ENCODE measurements around the gene LCE3D. TPM values are rescaled to one million over a fixed set of nuclear protein-coding genes. Genes with fewer than 3 reads are reported as not detected.

The LCE3D gene
- not detected in 2 replicates for total RNA-seq

GRCh38 chr1:152580433-152580832, at the start of gene LCE3D:
TSS of gene LCE3D (minus strand) at chr1:152580516. CDS start at chr1:152579936, 580 bp downstream.

GRCh38 chr1:152622803-152623202, 42.5 kb upstream of the LCE3D start, which contains the start of gene LCE3A:
TSS of gene LCE3A (minus strand) at chr1:152623103. CDS start at chr1:152623103, 0 bp downstream.

GRCh38 chr1:152613511-152613910, 33.2 kb upstream of the LCE3D start, which contains the start of gene LCE3B:
TSS of gene LCE3B (plus strand) at chr1:152613811. CDS start at chr1:152613811, 0 bp downstream.

GRCh38 chr1:152599934-152600333, 19.6 kb upstream of the LCE3D start, which contains the start of gene LCE3C:
TSS of gene LCE3C (plus strand) at chr1:152600234. CDS start at chr1:152600732, 498 bp downstream.

GRCh38 chr1:152566681-152567080, 13.6 kb downstream of the LCE3D start, which contains the start of gene LCE3E:
TSS of gene LCE3E (minus strand) at chr1:152566780. CDS start at chr1:152566208, 572 bp downstream.

Other genes starting within 250 kb of the LCE3D start
- gene FLG2, start 220.5 kb downstream of the LCE3D start, total RNA-seq: not detected in 2 replicates
- gene CRNN, start 166.3 kb downstream of the LCE3D start, total RNA-seq: not detected in 2 replicates
- gene LCE5A, start 69.7 kb downstream of the LCE3D start, total RNA-seq: not detected in 2 replicates
- not detected in 2 replicates for gene CRCT1, start 66.0 kb downstream of the LCE3D start, total RNA-seq
- not detected in 2 replicates for gene LCE3E, start 13.7 kb downstream of the LCE3D start, total RNA-seq
- not detected in 2 replicates for gene LCE3C, start 19.7 kb upstream of the LCE3D start, total RNA-seq
- gene LCE3B, start 33.3 kb upstream of the LCE3D start, total RNA-seq: not detected in 2 replicates
- gene LCE3A, start 42.6 kb upstream of the LCE3D start, total RNA-seq: not detected in 2 replicates
- gene LCE2D, start 82.9 kb upstream of the LCE3D start, total RNA-seq: not detected in 2 replicates
- not detected in 2 replicates for gene LCE2C, start 94.8 kb upstream of the LCE3D start, total RNA-seq
- not detected in 2 replicates for gene LCE2B, start 105.6 kb upstream of the LCE3D start, total RNA-seq
- gene LCE2A, start 117.8 kb upstream of the LCE3D start, total RNA-seq: not detected in 2 replicates
- not detected in 2 replicates for gene LCE4A, start 127.6 kb upstream of the LCE3D start, total RNA-seq
- gene KPRP, start 177.5 kb upstream of the LCE3D start, total RNA-seq: not detected in 2 replicates
- not detected in 2 replicates for gene LCE1F, start 194.6 kb upstream of the LCE3D start, total RNA-seq
- gene LCE1E, start 205.7 kb upstream of the LCE3D start, total RNA-seq: not detected in 2 replicates
- gene LCE1D, start 216.2 kb upstream of the LCE3D start, total RNA-seq: not detected in 2 replicates
- gene LCE1C, start 226.1 kb upstream of the LCE3D start, total RNA-seq: not detected in 2 replicates
- not detected in 2 replicates for gene LCE1B, start 231.5 kb upstream of the LCE3D start, total RNA-seq
- not detected in 2 replicates for gene LCE1A, start 247.0 kb upstream of the LCE3D start, total RNA-seq